T-helper 1 cell treated with Interleukin-12 subunit alpha and Interleukin-12 subunit beta and Interleukin-4 antibody, amounts not matched to agents 30 μg/mL and 1 μg/mL, for 36 hours (primary cell): ENCODE data around the gene CCDC40.

Experiments used
- H3K27ac Mint-ChIP-seq: one replicate; pipeline ENCODE4 v1.8.0; 2021; ENCODE audit warnings: mild to moderate bottlenecking, mixed read lengths
- H3K27me3 Mint-ChIP-seq: one replicate; pipeline ENCODE4 v1.8.0; 2021; ENCODE audit warnings: low read depth, mixed read lengths
- H3K36me3 Mint-ChIP-seq: one replicate; pipeline ENCODE4 v1.8.0; 2021; ENCODE audit warnings: low read depth, mixed read lengths
- H3K4me1 Mint-ChIP-seq: one replicate; pipeline ENCODE4 v1.8.0; 2021; ENCODE audit warnings: low read depth, mixed read lengths
- H3K4me3 Mint-ChIP-seq: one replicate; pipeline ENCODE4 v1.8.0; 2021; ENCODE audit warnings: mild to moderate bottlenecking, moderate library complexity, mixed read lengths
- H3K9me3 Mint-ChIP-seq: one replicate; pipeline ENCODE4 v1.8.0; 2021; ENCODE audit warnings: mixed read lengths

CCDC40 gene

DNA sequence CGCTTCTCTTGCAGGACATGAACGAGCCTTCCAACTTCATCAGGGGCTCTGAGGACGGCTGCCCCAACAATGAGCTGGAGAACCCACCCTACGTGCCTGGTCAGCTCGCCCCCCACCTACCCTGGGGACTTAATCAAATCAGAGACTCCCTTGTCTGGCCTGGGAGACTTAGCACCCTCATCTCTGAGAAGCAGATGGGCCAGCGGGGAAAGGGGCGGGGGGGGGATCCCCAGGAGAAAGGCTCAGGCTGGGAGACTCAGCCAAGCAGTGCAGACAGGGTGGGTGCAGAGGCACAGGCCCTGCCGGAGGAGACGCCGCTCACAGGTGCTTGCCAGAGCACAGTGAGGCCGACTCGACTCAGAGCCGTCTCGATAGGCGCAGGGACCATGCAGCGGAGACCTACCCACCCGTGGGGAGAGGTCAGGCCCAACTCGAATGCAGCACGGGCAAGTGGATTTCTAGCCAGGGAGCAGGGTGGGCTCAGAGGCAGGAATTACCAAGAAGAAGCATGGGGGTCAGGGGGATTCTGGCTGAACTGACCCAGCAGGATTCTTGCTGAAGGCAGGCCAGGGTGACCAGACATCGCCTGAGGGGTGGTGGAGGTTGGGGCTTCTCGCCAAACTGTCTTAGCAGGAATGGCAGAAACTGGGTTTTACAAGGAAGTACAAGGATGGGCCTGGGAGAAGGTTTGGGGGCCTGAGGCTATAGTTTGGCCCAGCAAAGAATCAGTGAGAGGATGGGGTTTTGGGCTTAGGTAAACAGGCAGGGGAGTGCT lies 74.7 kb downstream of the CCDC40 start:
- H3K27ac Mint-ChIP-seq = no peak overlapping the region
- peaks cover 6% of the 10 kb centered on the region for H3K9me3 Mint-ChIP-seq
- no peak overlapping the region for H3K4me3 Mint-ChIP-seq
- H3K27me3 Mint-ChIP-seq = no peaks in the 10 kb centered on the region
- no peaks in the 10 kb centered on the region for H3K4me1 Mint-ChIP-seq
- peaks cover 1% of the 10 kb centered on the region for H3K36me3 Mint-ChIP-seq

DNA sequence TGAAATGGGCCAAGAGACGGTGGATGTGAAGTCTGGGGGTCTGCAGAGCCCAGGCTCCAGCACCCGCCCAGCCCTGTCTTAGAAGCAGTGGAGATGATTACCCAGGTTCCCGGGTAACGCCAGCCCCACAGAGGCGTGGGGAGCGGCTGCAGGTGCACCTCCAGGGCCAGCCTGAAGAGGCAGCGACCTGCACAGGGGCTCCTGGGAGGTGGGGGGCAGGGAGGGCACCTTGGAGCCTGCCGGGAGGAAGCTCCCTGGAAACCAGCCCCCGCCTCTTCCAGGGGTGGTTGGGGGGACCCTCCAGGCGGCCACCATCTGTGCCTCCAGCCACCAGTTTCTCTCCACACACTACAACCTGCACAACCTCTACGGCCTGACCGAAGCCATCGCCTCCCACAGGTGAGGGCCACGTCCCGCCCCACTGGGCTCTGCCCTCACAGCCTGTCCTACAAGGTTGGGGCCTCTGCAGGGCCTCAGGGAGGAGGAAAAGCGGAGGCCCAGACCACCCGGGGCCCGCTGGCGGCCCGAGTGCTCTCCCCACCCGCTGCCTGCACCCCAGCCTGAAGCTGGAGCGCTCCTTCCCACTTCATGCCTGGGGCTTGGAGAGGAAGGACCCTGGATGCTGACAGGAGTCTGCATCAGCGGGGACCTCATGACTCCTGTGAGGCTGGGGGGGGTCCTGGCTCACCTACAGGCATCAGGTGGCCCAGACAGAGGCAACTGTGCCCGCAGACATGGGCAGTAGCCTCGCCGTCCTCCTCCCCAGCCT lies 75.4 kb downstream of the CCDC40 start:
- Mint-ChIP-seq H3K9me3 (peaks cover 6% of the 10 kb centered on the region), H3K4me1 (no peaks in the 10 kb centered on the region), H3K27me3 (no peaks in the 10 kb centered on the region), H3K36me3 (peaks cover 1% of the 10 kb centered on the region), H3K4me3 (no peak overlapping the region), H3K27ac (no peak overlapping the region)

DNA sequence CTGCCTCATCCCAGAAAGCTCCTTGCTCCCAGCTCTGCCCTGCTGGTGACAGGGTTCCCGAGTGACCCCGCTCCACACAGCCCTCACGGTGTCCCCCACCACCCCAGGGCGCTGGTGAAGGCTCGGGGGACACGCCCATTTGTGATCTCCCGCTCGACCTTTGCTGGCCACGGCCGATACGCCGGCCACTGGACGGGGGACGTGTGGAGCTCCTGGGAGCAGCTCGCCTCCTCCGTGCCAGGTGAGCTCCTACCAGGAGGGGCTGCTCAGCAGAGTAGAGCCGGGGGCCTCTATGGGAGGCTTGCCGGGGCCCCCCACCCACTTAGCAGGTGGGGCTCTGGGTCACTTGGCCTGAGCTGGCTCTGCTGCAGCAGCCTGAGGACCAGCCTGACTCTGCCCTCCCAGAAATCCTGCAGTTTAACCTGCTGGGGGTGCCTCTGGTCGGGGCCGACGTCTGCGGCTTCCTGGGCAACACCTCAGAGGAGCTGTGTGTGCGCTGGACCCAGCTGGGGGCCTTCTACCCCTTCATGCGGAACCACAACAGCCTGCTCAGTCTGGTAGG lies 76.1 kb downstream of the CCDC40 start:
- Mint-ChIP-seq H3K36me3 (peaks cover 1% of the 10 kb centered on the region), H3K4me3 (no peak overlapping the region), H3K27me3 (no peaks in the 10 kb centered on the region), H3K4me1 (no peaks in the 10 kb centered on the region), H3K27ac (no peak overlapping the region), H3K9me3 (peaks cover 6% of the 10 kb centered on the region)

DNA sequence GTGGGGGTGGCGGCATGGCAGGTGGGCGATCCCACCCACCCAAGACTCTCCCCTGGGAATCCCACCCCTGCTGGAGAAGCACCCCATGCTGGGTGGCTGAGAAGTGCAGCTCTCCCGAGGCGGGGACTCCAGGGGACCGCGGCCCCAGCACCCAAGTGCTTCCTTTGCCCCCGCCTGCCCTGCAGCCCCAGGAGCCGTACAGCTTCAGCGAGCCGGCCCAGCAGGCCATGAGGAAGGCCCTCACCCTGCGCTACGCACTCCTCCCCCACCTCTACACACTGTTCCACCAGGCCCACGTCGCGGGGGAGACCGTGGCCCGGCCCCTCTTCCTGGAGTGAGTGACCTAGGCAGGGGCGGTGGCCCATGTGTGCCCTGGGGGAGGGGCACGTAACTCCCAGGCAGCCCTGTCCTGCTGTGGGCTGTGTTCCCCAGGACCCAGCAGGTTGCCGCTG lies 76.6 kb downstream of the CCDC40 start:
- peaks cover 6% of the 10 kb centered on the region for H3K9me3 Mint-ChIP-seq
- H3K27me3 Mint-ChIP-seq = no peaks in the 10 kb centered on the region
- H3K36me3 Mint-ChIP-seq = peaks cover 1% of the 10 kb centered on the region
- no peaks in the 10 kb centered on the region for H3K4me1 Mint-ChIP-seq
- no peak overlapping the region for H3K27ac Mint-ChIP-seq
- H3K4me3 Mint-ChIP-seq = no peak overlapping the region

DNA sequence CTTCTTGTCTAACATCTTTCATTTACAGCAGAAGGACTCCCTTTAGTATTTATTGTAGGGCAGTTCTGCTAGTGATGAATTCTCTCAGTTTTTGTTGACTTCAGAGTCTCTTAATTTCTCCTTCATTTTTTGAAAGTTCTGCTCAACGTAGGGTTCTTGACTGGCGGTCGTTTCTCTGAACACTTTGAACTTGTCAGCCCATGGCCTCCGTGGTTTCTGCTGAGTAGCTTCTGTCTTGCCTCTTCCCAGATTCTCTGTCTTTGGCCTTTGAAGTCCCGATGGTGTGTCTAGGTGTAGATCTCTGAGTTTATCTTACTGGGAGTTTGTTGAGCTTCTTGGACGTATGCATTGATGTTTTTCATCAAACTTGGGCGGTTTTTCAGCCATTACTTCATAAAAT lies 78.3 kb downstream of the CCDC40 start:
- H3K9me3 Mint-ChIP-seq = peaks cover 6% of the 10 kb centered on the region
- no peak overlapping the region for H3K27ac Mint-ChIP-seq
- peaks cover 1% of the 10 kb centered on the region for H3K36me3 Mint-ChIP-seq
- no peaks in the 10 kb centered on the region for H3K27me3 Mint-ChIP-seq
- no peaks in the 10 kb centered on the region for H3K4me1 Mint-ChIP-seq
- no peak overlapping the region for H3K4me3 Mint-ChIP-seq

DNA sequence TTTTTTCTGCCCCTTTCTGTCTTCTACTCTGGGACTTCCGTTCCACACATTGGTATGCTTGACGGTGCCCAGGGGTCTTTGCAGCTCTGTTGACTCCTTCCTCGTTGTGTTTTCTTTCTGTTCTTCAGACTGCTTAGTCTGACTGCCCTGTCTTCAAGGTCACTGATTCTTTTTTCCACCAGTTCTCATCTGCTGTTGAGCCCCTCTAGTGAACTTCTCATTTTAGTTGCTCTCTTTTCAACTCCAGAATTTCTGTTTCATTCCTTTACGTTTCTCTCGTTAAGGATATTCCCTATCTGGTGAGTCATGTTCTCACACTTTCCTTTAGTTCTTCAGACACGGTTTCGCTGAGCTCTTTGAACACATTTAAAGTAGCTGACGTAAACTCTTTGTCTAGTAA lies 78.7 kb downstream of the CCDC40 start:
- Mint-ChIP-seq H3K27ac (no peak overlapping the region), H3K4me1 (no peaks in the 10 kb centered on the region), H3K27me3 (no peaks in the 10 kb centered on the region), H3K9me3 (peaks cover 6% of the 10 kb centered on the region), H3K4me3 (no peak overlapping the region), H3K36me3 (peaks cover 1% of the 10 kb centered on the region)

DNA sequence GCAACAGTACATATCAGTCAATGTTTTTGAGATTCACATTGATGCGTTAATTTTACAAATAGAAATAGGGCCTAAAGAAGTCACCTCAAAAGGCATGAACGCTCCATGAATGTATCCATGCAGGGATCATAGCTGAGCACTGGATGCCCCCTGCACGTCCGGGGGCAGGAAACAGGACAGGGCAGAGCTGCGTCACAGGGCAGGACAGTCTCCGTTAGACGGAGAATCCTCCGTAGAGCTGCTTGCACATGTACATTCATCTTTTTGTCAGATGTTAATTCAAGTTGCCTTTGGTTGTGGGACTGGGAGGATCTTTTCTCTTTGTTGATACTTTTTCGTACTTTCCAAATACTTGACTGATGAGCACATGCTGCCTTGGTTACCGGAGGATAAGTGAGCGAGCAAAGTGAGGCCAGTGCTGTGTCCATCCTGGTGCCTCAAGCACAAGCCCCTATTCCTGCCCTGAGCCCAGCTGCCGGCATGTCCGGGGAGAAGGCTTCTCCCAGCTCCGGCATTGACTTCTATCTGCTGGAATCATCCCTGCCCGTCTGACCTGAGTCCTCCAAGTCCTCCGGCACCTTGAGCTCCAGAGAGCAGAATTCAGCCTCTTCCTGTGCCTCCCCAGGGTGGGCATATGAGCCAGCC lies 80.0 kb downstream of the CCDC40 start:
- Mint-ChIP-seq H3K4me3 (no peak overlapping the region), H3K9me3 (peaks cover 6% of the 10 kb centered on the region), H3K27ac (no peak overlapping the region), H3K27me3 (no peaks in the 10 kb centered on the region), H3K36me3 (peaks cover 1% of the 10 kb centered on the region), H3K4me1 (no peaks in the 10 kb centered on the region)

DNA sequence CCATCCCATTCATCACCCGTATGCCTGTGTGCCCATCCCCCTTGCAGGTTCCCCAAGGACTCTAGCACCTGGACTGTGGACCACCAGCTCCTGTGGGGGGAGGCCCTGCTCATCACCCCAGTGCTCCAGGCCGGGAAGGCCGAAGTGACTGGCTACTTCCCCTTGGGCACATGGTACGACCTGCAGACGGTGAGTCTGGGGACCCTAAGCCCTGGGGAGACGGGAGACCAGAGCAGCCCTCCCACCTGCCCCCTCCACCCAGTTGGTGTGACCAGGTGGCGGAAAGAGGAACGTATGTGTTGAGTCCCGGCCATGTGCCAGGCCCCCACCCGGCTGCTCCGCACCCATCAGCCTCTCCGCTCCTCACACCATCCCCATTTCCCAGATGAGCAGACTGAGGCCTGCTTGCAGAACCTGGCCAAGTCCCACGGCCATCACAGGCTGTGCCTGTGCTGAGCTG lies 80.5 kb downstream of the CCDC40 start:
- H3K4me1 Mint-ChIP-seq = no peaks in the 10 kb centered on the region
- H3K27ac Mint-ChIP-seq = no peak overlapping the region
- no peak overlapping the region for H3K4me3 Mint-ChIP-seq
- no peaks in the 10 kb centered on the region for H3K27me3 Mint-ChIP-seq
- H3K36me3 Mint-ChIP-seq = peaks cover 1% of the 10 kb centered on the region
- peaks cover 6% of the 10 kb centered on the region for H3K9me3 Mint-ChIP-seq

DNA sequence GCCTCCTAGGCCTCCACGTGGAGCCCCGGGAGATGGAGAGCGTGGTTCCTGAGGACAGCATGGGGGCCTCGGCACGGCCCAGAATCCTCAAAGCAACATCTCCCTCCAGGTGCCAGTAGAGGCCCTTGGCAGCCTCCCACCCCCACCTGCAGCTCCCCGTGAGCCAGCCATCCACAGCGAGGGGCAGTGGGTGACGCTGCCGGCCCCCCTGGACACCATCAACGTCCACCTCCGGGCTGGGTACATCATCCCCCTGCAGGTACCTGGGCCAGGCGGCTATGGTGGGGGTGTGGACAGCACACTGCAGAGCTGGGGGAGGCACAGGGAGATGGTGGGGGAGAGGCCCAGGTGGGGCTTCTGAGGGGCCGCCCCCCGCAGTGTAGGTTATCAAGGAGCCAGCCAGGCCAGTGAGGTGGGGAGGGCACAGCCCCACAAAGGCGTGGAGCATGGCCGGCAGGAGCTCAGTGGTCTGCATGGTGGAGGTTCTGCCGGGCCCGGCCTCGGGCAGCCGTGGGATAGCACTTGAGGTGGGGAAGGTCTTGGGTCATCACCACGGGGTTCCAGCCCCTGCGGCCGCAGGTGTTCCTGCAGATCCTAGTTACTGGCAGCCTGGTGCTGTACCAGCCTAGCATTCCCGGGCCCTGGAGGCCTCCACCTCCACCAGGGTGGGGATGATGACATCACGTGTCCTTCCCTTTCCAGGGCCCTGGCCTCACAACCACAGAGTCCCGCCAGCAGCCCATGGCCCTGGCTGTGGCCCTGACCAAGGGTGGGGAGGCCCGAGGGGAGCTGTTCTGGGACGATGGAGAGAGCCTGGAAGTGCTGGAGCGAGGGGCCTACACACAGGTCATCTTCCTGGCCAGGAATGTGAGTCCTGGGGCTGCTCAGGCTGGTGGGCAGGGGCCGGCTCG lies 81.3 kb downstream of the CCDC40 start:
- Mint-ChIP-seq H3K27ac (no peak overlapping the region), H3K9me3 (peaks cover 6% of the 10 kb centered on the region), H3K36me3 (peaks cover 1% of the 10 kb centered on the region), H3K4me1 (no peaks in the 10 kb centered on the region), H3K27me3 (no peaks in the 10 kb centered on the region), H3K4me3 (no peak overlapping the region)

DNA sequence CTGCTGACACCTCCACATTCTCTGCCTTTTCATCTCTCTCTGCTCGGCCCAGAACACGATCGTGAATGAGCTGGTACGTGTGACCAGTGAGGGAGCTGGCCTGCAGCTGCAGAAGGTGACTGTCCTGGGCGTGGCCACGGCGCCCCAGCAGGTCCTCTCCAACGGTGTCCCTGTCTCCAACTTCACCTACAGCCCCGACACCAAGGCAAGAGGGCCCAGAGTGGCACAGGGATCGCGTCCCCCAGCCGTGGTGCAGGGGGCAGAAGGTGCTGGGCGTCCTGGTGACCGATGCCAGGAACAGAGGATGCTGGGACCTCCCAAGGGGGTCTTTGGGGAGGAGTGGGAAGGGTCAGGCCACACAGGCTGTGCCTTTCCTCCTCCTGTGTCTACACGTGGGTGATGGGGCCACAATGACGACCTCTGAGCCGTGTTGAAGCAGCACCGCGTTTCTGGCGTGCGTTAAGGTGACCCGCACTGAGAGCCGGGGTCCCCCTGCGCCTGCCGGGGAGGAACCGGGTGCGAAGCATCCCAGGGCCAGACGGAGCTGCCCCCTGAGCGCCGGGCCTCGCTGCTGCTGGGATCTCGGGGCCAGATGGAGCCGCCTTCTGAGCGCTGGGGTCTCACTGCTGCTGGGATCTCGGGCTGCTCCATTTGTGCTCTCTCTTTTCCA lies 82.3 kb downstream of the CCDC40 start:
- no peaks in the 10 kb centered on the region for H3K4me1 Mint-ChIP-seq
- H3K36me3 Mint-ChIP-seq = peaks cover 1% of the 10 kb centered on the region
- H3K27me3 Mint-ChIP-seq = no peaks in the 10 kb centered on the region
- H3K27ac Mint-ChIP-seq = no peak overlapping the region
- H3K4me3 Mint-ChIP-seq = no peak overlapping the region
- peaks cover 6% of the 10 kb centered on the region for H3K9me3 Mint-ChIP-seq

DNA sequence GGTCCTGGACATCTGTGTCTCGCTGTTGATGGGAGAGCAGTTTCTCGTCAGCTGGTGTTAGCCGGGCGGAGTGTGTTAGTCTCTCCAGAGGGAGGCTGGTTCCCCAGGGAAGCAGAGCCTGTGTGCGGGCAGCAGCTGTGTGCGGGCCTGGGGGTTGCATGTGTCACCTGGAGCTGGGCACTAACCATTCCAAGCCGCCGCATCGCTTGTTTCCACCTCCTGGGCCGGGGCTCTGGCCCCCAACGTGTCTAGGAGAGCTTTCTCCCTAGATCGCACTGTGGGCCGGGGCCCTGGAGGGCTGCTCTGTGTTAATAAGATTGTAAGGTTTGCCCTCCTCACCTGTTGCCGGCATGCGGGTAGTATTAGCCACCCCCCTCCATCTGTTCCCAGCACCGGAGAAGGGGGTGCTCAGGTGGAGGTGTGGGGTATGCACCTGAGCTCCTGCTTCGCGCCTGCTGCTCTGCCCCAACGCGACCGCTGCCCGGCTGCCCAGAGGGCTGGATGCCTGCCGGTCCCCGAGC lies 82.9 kb downstream of the CCDC40 start:
- Mint-ChIP-seq H3K9me3 (peaks cover 6% of the 10 kb centered on the region), H3K27ac (no peak overlapping the region), H3K4me1 (no peaks in the 10 kb centered on the region), H3K4me3 (no peak overlapping the region), H3K27me3 (no peaks in the 10 kb centered on the region), H3K36me3 (peaks cover 1% of the 10 kb centered on the region)

DNA sequence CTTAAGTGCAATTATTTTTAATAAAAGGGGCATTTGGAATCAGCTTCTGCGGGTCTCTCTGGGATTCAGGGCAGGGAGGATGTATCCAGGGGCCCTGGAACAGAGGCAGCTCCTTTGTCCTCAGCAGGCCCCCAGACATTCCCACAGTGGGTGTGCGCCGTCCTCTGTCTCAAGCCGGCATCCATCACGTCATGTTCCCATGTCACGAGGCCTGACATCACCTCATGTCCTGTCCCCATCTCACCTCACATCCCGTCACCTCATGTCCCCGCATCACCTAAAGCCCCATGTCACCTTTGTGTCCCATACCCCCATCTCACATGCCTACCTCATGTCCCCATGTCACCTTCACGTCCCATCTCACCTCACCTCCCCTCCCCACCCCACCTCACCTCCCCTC lies 83.4 kb downstream of the CCDC40 start:
- Mint-ChIP-seq H3K27ac (no peak overlapping the region), H3K4me3 (no peak overlapping the region), H3K27me3 (no peaks in the 10 kb centered on the region), H3K4me1 (no peaks in the 10 kb centered on the region), H3K9me3 (peaks cover 6% of the 10 kb centered on the region), H3K36me3 (peaks cover 1% of the 10 kb centered on the region)

DNA sequence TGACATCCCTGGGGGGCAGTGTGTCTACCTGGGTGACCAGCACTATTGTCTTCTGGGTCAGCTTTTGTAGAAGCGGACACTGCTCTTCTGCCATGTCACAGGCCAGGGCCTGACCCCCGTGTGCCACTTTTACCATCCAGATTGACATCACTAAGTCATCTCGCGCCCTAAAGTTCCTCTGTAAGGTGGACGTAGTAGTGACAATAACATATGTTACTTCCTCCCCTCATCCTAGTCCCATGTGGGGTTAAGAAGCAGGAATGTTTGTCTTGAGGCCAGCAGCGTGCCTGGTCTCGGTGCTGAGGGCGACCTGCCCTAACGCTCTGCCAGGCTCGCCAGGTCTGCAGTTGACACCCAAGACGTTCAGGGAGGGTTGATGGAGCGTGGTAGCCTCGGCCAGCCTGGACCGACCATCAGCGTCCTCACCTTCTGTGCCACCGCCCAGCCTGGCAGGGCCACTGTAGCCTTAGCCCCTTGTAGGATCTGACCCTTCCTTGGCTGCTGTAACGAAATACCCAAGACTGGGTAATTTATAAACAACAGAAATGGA lies 85.7 kb downstream of the CCDC40 start:
- no peak overlapping the region for H3K4me3 Mint-ChIP-seq
- H3K36me3 Mint-ChIP-seq = no peaks in the 10 kb centered on the region
- H3K9me3 Mint-ChIP-seq = no peaks in the 10 kb centered on the region
- H3K27ac Mint-ChIP-seq = no peak overlapping the region
- H3K4me1 Mint-ChIP-seq = no peaks in the 10 kb centered on the region
- H3K27me3 Mint-ChIP-seq = no peaks in the 10 kb centered on the region
